SIG-M5 treated with dmso at 0.1 percent for 504 hours (cell line): ENCODE measurements around the gene AGAP1.

Experiments
- DNase-seq: peaks from one replicate; lab custom pipeline; 2025; ENCODE audit not compliant: unreplicated experiment; lab: John Stamatoyannopoulos, UW

The AGAP1 gene

GRCh38 chr2:235679471-235679870, 185.6 kb downstream of the AGAP1 start:
- no peak for DNase-seq

DNA sequence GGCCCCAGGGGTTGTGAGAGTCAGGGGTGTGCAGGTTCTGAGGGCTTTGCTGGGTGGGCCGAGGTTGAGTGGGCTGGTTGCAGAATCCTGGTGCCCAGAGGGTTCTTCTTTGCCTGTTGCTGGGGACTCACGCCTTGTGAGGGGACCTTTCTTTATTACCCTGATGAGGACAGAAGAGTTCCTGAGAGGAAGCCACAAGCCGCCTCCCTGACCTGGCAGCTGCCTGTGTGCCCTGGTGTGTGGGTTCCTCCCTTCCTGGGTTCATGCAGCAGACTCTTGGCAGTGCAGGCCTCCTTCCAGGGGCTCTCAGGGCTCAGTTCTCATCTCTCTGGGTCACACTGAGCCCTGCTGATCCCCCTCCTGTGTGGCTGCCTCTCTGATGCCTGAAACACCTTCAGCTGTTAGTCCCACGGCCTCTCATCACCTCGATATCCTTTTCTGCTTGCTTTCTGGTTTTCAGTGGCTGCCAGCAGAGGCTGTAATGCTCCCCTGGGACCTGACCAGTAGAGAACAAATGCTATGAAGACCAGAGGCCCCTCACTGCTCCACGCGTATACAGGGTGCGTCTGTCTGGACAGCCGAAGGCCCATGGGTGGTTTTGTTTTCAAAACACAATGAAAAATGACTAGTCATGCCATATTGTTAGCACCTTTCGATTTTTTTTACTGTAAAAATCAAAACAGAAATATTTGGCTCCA, 191.3 kb downstream of the AGAP1 start:
- DNase-seq = no peak

GRCh38 chr2:235688511-235689426, 194.9 kb downstream of the AGAP1 start:
- no peak for DNase-seq

- DNase-seq = no peak
These were observed 195.6 kb downstream of the AGAP1 start for GRCh38 chr2:235689427-235689853.

GRCh38 chr2:235690082-235690808, 196.4 kb downstream of the AGAP1 start:
- DNase-seq = no peak

DNA sequence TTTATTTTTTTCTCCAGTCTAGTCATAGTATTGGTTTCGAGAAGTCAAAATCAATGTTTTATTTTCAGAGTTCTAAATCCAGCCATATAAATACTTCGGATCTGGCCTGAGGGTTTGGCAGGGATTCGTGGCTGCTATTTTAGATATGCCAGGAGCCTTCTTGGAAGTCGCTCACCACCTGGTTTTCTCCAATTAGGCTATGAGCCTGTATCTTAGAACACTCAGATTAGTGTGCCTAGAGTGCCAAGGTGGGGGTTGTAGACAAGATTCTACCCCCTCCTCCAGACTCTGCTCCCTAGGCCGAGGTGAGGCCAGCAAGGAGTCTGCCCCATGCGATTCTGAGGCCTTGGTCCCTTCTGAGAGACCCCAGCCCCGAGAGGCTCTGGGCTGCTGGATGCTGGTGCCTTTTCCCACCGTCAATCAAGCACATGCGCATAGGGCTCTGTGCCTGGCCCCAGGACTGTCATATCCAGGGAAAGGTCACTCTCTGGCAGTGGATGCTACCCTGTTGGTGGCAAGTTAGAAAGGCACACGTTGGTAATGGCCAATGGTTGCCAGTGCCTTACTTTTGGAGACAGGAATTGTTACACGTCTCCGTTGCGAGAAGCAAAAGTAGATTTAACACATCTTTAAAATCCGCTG, 197.1 kb downstream of the AGAP1 start:
- DNase-seq = no peak

DNA sequence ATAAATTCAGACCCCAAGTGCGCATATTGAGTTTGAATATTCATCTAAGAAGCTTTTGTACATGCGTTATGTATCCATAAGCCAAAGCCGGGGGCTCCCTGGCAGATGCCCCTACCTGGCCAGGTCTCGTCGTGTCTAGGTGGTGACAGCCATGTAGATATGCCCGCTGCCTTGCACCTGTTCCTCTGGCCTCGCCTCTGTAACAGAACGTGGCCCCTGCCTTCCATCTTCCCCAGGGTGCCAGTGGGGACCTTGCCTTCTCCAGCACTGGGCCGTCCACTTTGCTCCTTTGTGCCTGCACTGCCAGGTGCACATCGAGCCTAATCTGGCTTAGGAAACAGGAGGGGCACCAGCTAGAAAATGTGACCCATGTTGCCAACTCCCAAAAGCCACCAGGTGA, 198.2 kb downstream of the AGAP1 start:
- no peak for DNase-seq

DNA sequence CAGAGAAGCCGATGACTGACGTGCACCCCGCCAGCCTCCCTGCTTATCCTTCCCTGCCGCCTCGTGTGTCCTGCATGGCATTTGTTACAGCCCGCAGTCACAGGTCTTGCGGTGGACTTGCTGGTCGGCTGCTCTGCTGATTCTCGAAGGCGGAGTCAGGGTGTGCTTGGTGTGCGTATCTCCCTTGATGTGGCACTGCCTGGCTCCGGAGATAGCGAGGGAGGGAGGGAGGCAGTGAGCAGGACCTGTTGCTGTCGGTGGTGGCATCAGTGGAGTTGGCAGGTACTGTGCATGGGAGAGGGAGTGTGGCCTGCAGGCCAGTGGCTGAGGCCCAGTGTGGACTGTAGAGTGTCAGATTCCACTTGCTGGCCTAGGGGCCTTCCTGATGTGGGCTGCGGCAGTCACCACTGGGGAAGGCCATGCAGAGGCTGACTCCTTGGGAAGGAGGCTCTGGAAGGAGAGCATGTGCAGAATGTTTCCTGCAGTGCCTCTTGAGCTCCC, 198.9 kb downstream of the AGAP1 start:
- DNase-seq = no peak

DNA sequence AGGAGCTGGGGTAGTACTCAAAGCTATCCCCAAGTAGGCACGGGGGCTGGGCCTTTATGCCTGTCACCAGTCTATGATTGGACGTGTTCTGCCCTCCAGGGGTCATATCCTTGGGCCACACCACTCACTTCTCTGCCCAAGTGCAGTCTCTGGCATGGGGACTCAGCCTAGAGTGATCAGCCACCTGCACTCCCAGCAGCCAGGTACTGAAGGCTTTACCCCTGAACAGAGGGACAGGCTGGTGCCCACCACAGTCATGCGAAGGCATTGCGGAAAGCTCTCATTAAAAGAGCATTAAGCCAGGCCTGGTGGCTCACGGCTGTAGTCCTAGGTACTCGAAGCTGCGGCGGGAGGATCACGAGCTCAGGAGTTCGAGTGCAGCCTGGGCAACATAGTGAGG, 199.4 kb downstream of the AGAP1 start:
- DNase-seq = no peak

DNA sequence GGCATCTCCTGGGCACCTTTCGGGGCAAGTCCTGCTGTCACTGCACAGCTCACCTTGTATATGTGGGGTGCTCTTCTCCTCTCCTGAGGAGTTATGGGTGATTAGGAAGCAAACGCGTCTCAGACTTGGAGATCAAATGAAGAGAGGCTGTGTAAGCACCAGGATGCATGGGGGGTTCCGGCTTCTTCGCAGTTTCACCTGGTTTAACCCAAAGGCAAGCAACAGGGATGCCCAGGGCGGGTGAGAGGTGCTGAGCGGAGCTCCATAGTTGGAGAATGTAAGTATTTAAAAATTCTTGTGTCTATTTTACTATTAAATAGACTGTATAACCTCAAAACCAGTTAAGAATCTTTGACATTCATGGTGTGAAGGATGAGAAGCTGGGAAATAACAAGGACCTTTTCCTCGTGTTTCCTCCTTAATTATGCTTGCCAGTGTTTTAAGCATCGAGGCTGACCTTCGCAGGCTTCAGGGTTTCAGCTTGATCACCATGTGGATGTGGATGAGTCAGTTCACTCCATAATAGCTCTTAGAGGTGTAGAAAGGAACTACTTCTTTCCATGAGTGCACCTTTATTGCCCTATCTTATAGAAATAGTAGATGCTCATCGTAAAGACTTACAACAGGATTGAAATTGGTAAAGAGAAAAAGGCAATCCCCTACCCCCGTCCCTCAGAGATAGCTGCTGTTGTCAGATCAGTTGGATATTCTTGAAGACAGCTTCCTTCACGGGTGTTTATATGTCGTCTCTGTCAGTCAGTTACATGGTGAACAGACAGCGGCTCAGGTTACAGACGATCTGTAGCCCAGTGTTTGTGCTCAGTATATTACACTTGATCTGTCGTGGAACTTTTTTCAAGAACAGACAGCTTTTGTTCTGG, 201.1 kb downstream of the AGAP1 start:
- DNase-seq = no peak

GRCh38 chr2:235695602-235695895, 201.7 kb downstream of the AGAP1 start:
- no peak for DNase-seq

DNA sequence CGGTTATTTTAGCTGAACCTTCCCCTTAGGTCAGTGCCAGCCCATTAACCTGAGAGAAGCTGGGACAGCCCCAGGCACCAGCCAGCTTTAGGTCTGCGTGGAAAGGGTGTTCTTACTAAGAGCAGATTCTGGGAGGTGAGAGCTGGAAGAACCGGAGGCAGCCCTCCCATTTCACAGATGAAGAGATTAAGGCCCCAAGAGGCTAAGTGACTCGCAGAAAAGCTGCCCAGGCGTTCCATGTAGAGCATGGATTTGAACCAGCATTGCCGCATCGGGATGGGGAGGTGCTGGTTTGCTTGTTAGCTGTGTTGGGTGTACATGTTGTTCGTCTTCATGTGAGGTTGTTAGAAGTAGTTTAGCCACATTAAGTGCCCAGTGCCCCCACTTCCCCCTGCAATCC, 203.2 kb downstream of the AGAP1 start:
- no peak for DNase-seq

DNA sequence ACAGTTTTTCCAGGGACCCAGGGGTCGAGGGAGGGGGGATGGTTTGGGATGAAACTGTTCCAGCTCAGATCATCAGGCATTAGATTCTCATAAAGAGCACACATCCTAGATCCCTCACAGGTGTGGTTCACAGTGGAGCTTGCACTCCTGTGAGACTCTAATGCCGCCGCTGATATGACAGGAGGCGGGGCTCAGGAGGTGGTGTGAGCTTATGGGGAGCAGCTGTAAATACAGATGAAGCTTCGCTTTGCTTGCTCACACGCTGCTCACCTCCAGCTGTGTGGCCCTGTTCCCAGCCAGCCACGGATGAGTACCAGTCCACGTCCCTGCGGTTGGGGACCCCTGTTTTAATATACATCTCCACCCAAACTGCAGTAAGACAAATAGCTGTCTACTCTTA, 204.2 kb downstream of the AGAP1 start:
- DNase-seq = no peak

DNA sequence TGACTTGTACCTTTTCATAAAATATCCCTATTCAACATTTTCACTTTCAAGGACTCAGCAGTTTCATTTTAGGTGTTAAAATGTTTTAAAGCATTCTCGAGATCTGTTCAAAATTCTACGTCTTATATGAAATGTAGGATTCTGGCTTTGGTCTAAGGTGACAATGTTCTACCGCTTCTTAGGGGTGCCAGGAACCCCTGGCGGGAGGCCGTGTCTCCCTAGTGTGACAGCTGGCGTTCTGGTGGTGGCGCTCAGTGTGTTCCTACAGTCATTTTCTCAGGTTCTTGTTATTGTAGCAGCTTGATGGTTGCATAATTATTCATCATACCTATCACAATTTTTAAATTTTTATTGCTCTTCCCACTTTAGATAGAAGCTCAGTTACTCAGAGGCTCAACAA, 204.6 kb downstream of the AGAP1 start:
- DNase-seq = no peak

DNA sequence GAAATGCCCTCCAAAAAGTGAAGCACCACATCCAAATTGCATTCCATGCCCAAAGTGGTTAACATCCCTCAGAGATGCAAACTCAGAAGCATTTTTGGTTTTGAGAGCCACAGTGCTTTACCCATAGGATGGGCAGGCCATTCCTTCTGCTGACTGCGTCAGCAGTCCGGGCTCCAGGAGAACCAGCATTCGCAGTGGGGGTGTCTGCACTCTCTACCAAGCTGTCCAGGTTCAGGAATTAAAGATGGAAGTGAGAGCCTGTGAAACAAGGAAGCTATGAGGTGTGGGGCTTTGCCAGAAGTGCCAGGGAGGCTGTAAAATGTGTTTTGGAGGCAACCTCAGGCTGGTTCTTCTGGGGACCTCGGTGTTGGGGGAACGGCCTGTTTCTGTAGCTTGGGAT, 205.7 kb downstream of the AGAP1 start:
- no peak for DNase-seq

GRCh38 chr2:235701206-235701981, 207.6 kb downstream of the AGAP1 start:
- DNase-seq = no peak

DNA sequence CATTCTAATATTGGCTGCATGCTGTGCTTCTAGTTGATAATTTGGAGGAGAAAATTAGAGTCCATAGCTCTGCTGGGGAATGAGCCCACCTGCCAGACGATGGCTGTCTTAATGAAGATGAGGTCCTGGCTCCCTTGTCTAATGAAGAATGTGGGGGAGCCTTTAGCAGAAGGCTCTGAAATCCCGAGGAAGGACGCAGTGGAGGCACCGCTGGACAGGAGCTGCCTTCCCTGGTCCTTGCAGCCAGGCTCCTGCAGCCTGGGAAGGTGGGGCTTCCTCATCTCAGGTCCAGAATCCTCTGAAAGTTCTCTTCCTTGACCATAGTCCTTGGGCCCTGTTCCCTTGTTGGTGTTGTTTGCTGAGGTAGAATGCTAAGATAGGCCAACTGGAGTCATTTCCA, 208.3 kb downstream of the AGAP1 start:
- no peak for DNase-seq

DNA sequence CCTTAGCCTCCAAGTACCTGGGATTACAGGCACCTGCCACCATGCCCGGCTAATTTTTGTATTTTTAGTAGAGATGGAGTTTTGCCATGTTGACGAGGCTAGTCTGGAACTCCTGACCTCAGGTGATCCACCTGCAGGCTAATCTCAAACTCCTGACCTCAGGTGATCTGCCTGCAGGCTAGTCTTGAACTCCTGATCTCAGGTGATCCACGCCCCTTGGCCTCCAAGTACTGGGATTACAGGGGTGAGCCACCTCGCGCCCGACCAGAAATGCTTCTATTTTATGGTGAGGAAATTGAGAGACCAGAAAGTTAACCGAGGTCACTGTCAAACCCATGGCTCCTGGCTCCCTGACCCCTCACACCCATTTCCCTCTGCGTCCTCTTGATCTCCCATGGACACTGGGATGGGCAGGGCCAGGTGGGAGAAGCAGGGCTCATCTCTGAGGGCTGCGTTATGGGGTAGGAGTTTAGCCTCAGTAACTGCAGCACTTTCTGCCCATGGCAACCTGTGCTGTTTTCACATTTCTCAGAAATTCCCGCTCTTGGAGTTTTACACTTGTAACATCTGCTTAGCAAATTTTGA, 210.0 kb downstream of the AGAP1 start:
- DNase-seq = no peak

DNA sequence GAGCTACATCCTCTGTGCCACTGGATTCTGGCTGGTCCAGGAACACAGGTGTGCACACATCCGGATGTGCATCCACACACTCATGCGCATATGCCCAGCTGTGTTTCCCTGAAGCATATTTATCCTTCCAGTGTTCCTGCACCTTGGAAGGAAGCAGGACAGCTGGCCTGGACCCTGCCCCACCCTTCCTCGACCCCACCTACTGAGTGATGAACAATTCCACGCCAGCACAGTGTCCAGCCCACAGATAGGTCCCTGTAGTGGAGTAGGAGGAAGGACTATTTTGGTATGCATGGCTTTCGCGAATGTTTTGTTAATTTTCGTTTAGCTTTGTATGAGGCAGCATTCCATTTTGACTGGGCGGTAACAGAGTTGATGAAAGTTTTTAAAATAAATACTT, 211.5 kb downstream of the AGAP1 start:
- DNase-seq = no peak
